ENCODE results near the gene PRICKLE1. TPM values are rescaled to one million over a fixed set of nuclear protein-coding genes. Genes with fewer than 3 reads are reported as not detected.

Gene PRICKLE1
- total and polyA plus RNA-seq, 2 experiments from 2014 or later, result 16.5 to 25.9 TPM

GRCh38 chr12:42459336-42459847, 130.2 kb downstream of the PRICKLE1 start:
- H3K79me2 ChIP-seq, result peaks cover 15% of the 10 kb centered on the region
- H3K4me2 ChIP-seq, result no peak overlapping the region
- no peaks in the 10 kb centered on the region for H3K9me3 ChIP-seq (ENCODE audit: low read depth)
- no peaks in the 10 kb centered on the region for H3K9me2 ChIP-seq (replicated peaks; ENCODE audit: insufficient read depth)
- no peak overlapping the region for H3K4me3 ChIP-seq
- TF ChIP-seq EZH2 (IDR thresholded peaks at IDR 0.05; ENCODE audit: borderline replicate concordance) (no peak), CTCF (IDR thresholded peaks at IDR 0.05; ENCODE audit: poor library complexity) (no peak), EZH2phosphoT487 (IDR thresholded peaks at IDR 0.05; ENCODE audit: low read depth, severe bottlenecking, unreplicated experiment) (no peak)
- H3K27ac ChIP-seq, result no peak overlapping the region
- no peak for DNase-seq (ENCODE audit: low spot score)
- peaks cover 7% of the 10 kb centered on the region for H4K20me1 ChIP-seq (ENCODE audit: insufficient read depth, poor library complexity, severe bottlenecking)
- H3K4me1 ChIP-seq (ENCODE audit: insufficient read depth), result no peaks in the 10 kb centered on the region
- no peaks in the 10 kb centered on the region for H3K27me3 ChIP-seq
- no peaks in the 10 kb centered on the region for H3K36me3 ChIP-seq (replicated peaks; ENCODE audit: insufficient read depth, low read depth)
- H2AFZ ChIP-seq, result no peak overlapping the region
- 89% methylated on average over 12 of the region's 12 CpGs for WGBS (ENCODE audit: low lambda C conversion rate, missing lambda C conversion rate)

GRCh38 chr12:42458575-42458974, 131.0 kb downstream of the PRICKLE1 start:
- no peak overlapping the region for H2AFZ ChIP-seq
- H3K27me3 ChIP-seq, result no peaks in the 10 kb centered on the region
- no peak overlapping the region for H3K27ac ChIP-seq
- H3K79me2 ChIP-seq, result peaks cover 12% of the 10 kb centered on the region
- no peak overlapping the region for H3K4me3 ChIP-seq
- 89% methylated on average over 2 of the region's 2 CpGs for WGBS (ENCODE audit: low lambda C conversion rate, missing lambda C conversion rate)
- TF ChIP-seq EZH2 (IDR thresholded peaks at IDR 0.05; ENCODE audit: borderline replicate concordance), result no peak
- no peak for TF ChIP-seq EZH2phosphoT487 (IDR thresholded peaks at IDR 0.05; ENCODE audit: low read depth, severe bottlenecking, unreplicated experiment)
- TF ChIP-seq CTCF (IDR thresholded peaks at IDR 0.05; ENCODE audit: poor library complexity), result no peak
- peaks cover 7% of the 10 kb centered on the region for H4K20me1 ChIP-seq (ENCODE audit: insufficient read depth, poor library complexity, severe bottlenecking)
- no peak for DNase-seq (ENCODE audit: low spot score)
- no peaks in the 10 kb centered on the region for H3K9me3 ChIP-seq (ENCODE audit: low read depth)
- no peaks in the 10 kb centered on the region for H3K36me3 ChIP-seq (replicated peaks; ENCODE audit: insufficient read depth, low read depth)
- no peaks in the 10 kb centered on the region for H3K4me1 ChIP-seq (ENCODE audit: insufficient read depth)
- no peak overlapping the region for H3K4me2 ChIP-seq
- H3K9me2 ChIP-seq (replicated peaks; ENCODE audit: insufficient read depth), result no peaks in the 10 kb centered on the region

GRCh38 chr12:42450248-42450647, 139.3 kb downstream of the PRICKLE1 start:
- DNase-seq (ENCODE audit: low spot score), result no peak
- H3K4me2 ChIP-seq, result no peak overlapping the region
- no peak overlapping the region for H2AFZ ChIP-seq
- no peak for TF ChIP-seq EZH2 (IDR thresholded peaks at IDR 0.05; ENCODE audit: borderline replicate concordance)
- TF ChIP-seq CTCF (IDR thresholded peaks at IDR 0.05; ENCODE audit: poor library complexity), result no peak
- no peak for TF ChIP-seq EZH2phosphoT487 (IDR thresholded peaks at IDR 0.05; ENCODE audit: low read depth, severe bottlenecking, unreplicated experiment)
- H3K27ac ChIP-seq, result no peak overlapping the region
- no peaks in the 10 kb centered on the region for H3K36me3 ChIP-seq (replicated peaks; ENCODE audit: insufficient read depth, low read depth)
- H3K9me3 ChIP-seq (ENCODE audit: low read depth), result no peaks in the 10 kb centered on the region
- no peak overlapping the region for H3K4me3 ChIP-seq
- H3K79me2 ChIP-seq, result no peaks in the 10 kb centered on the region
- no peaks in the 10 kb centered on the region for H4K20me1 ChIP-seq (ENCODE audit: insufficient read depth, poor library complexity, severe bottlenecking)
- WGBS (ENCODE audit: low lambda C conversion rate, missing lambda C conversion rate), result 81% methylated on average over 2 of the region's 2 CpGs
- no peaks in the 10 kb centered on the region for H3K4me1 ChIP-seq (ENCODE audit: insufficient read depth)
- no peaks in the 10 kb centered on the region for H3K27me3 ChIP-seq
- no peaks in the 10 kb centered on the region for H3K9me2 ChIP-seq (replicated peaks; ENCODE audit: insufficient read depth)

Measured in hepatocyte (in vitro differentiated cells).